ENCODE results near the gene SORCS3. TPM values are rescaled to one million over a fixed set of nuclear protein-coding genes. Genes with fewer than 3 reads are reported as not detected.

SORCS3 gene
- total and polyA plus RNA-seq, 10 of the 15 experiments (the other 5 are each of a cell fraction or from before 2014, with no cell fraction given): 0.01 to 0.04 (median 0.02) TPM; not detected in 7

GRCh38 chr10:104822088-104822487, 181.0 kb downstream of the SORCS3 start:
- Histone ChIP-seq H3K9ac (ENCODE audit: control insufficient read depth, insufficient read depth, low read length) (no peak overlapping the region), H3K4me2 (ENCODE audit: control insufficient read depth, insufficient read depth) (no peak overlapping the region), H3K27me3 (replicated peaks in 1 of 2; ENCODE audit: control insufficient read depth in 2 of 2, insufficient read depth in 2 of 2, low read length in 1 of 2) (no peaks in the 10 kb centered on the region), H2AFZ (ENCODE audit: control insufficient read depth, low read depth, low read length) (no peak overlapping the region), H3K79me2 (ENCODE audit: control insufficient read depth, insufficient read depth, low read length) (no peaks in the 10 kb centered on the region), H3K27ac (ENCODE audit: control insufficient read depth, insufficient read depth) (no peak overlapping the region), H3K36me3 (ENCODE audit: control insufficient read depth in 2 of 2, insufficient read depth in 2 of 2, low read length in 1 of 2) (no peaks in the 10 kb centered on the region), H3K4me3 (no peak overlapping the region), H3K4me1 (ENCODE audit: control insufficient read depth, insufficient read depth, low read length) (no peaks in the 10 kb centered on the region), H3K9me3 (replicated peaks; ENCODE audit: control insufficient read depth, insufficient read depth, low read length) (no peaks in the 10 kb centered on the region), H4K20me1 (ENCODE audit: control insufficient read depth, insufficient read depth) (no peaks in the 10 kb centered on the region)
- CTCF ChIA-PET: no interaction called here
- RAD21 ChIA-PET (ENCODE audit: unreplicated experiment): no interaction called here
- TF ChIP-seq EP300 (IDR thresholded peaks at IDR 0.05; ENCODE audit: borderline replicate concordance in 1 of 2, control insufficient read depth in 1 of 2, low read depth in 2 of 2, low read length in 2 of 2) (no peak), RELA (IDR thresholded peaks at IDR 0.05; ENCODE audit: borderline replicate concordance, partially characterized antibody) (no peak)
- SMC1A ChIA-PET (ENCODE audit: uncharacterized antibody, unreplicated experiment): no interaction called here
- DNase-seq (ENCODE audit: low read depth, low spot score) (no peak), FAIRE-seq (no peak), ATAC-seq (no peak)
- POLR2A ChIA-PET: no interaction called here
- intact Hi-C loops (cut with micrococcal nuclease; ENCODE audit: unreplicated experiment): no loop called here
- WGBS (ENCODE audit: insufficient coverage, insufficient replicate concordance, low lambda C conversion rate, missing lambda C conversion rate): 7% methylated on average over 3 of the region's 3 CpGs
- in situ Hi-C loops (cut with MboI): no loop called here
- no TSS peak for BruUV-seq (replicated peaks)

GRCh38 chr10:104824380-104825006, 183.4 kb downstream of the SORCS3 start:
- no peak for FAIRE-seq
- RAD21 ChIA-PET (ENCODE audit: unreplicated experiment): no interaction called here
- no peaks in the 10 kb centered on the region; the same call in 2 of the 3 replicates for H3K9me3 ChIP-seq (replicated peaks; ENCODE audit: control insufficient read depth, insufficient read depth, low read length)
- no peak overlapping the region for H3K27ac ChIP-seq (ENCODE audit: control insufficient read depth, insufficient read depth)
- no peak overlapping the region for H3K9ac ChIP-seq (ENCODE audit: control insufficient read depth, insufficient read depth, low read length)
- 32% methylated on average over 6 of the region's 6 CpGs for WGBS (ENCODE audit: insufficient coverage, insufficient replicate concordance, low lambda C conversion rate, missing lambda C conversion rate)
- no TSS peak for BruUV-seq (replicated peaks)
- CTCF ChIA-PET: no interaction called here
- H3K4me1 ChIP-seq (ENCODE audit: control insufficient read depth, insufficient read depth, low read length): no peaks in the 10 kb centered on the region
- SMC1A ChIA-PET (ENCODE audit: uncharacterized antibody, unreplicated experiment): no interaction called here
- POLR2A ChIA-PET: no interaction called here
- H3K4me3 ChIP-seq: no peak overlapping the region
- no peaks in the 10 kb centered on the region for H3K79me2 ChIP-seq (ENCODE audit: control insufficient read depth, insufficient read depth, low read length)
- H3K27me3 ChIP-seq (replicated peaks in 1 of 2; ENCODE audit: control insufficient read depth in 2 of 2, insufficient read depth in 2 of 2, low read length in 1 of 2): no peaks in the 10 kb centered on the region
- in situ Hi-C loops (cut with MboI): no loop called here
- no peak overlapping the region for H2AFZ ChIP-seq (ENCODE audit: control insufficient read depth, low read depth, low read length)
- H3K4me2 ChIP-seq (ENCODE audit: control insufficient read depth, insufficient read depth): no peak overlapping the region
- DNase-seq (ENCODE audit: low read depth, low spot score): no peak
- intact Hi-C loops (cut with micrococcal nuclease; ENCODE audit: unreplicated experiment): no loop called here
- ATAC-seq: peak; percentile 69
- H3K36me3 ChIP-seq (ENCODE audit: control insufficient read depth in 2 of 2, insufficient read depth in 2 of 2, low read length in 1 of 2): no peaks in the 10 kb centered on the region
- H4K20me1 ChIP-seq (ENCODE audit: control insufficient read depth, insufficient read depth): no peaks in the 10 kb centered on the region
- no peak for TF ChIP-seq NR2C1 (IDR thresholded peaks at IDR 0.05)
- TF ChIP-seq SREBF1 (IDR thresholded peaks at IDR 0.05; ENCODE audit: low read length): peak; percentile 96
- no peak for TF ChIP-seq SRF (IDR thresholded peaks at IDR 0.05; ENCODE audit: low read depth in 2 of 2, low read length in 2 of 2)
- TF ChIP-seq, protein P1, sequence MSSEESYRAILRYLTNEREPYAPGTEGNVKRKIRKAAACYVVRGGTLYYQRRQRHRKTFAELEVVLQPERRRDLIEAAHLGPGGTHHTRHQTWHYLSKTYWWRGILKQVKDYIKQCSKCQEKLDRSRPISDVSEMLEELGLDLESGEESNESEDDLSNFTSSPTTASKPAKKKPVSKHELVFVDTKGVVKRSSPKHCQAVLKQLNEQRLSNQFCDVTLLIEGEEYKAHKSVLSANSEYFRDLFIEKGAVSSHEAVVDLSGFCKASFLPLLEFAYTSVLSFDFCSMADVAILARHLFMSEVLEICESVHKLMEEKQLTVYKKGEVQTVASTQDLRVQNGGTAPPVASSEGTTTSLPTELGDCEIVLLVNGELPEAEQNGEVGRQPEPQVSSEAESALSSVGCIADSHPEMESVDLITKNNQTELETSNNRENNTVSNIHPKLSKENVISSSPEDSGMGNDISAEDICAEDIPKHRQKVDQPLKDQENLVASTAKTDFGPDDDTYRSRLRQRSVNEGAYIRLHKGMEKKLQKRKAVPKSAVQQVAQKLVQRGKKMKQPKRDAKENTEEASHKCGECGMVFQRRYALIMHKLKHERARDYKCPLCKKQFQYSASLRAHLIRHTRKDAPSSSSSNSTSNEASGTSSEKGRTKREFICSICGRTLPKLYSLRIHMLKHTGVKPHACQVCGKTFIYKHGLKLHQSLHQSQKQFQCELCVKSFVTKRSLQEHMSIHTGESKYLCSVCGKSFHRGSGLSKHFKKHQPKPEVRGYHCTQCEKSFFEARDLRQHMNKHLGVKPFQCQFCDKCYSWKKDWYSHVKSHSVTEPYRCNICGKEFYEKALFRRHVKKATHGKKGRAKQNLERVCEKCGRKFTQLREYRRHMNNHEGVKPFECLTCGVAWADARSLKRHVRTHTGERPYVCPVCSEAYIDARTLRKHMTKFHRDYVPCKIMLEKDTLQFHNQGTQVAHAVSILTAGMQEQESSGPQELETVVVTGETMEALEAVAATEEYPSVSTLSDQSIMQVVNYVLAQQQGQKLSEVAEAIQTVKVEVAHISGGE (CRISPR knock-in tag; IDR thresholded peaks at IDR 0.05): no peak
- TF ChIP-seq, protein P2, sequence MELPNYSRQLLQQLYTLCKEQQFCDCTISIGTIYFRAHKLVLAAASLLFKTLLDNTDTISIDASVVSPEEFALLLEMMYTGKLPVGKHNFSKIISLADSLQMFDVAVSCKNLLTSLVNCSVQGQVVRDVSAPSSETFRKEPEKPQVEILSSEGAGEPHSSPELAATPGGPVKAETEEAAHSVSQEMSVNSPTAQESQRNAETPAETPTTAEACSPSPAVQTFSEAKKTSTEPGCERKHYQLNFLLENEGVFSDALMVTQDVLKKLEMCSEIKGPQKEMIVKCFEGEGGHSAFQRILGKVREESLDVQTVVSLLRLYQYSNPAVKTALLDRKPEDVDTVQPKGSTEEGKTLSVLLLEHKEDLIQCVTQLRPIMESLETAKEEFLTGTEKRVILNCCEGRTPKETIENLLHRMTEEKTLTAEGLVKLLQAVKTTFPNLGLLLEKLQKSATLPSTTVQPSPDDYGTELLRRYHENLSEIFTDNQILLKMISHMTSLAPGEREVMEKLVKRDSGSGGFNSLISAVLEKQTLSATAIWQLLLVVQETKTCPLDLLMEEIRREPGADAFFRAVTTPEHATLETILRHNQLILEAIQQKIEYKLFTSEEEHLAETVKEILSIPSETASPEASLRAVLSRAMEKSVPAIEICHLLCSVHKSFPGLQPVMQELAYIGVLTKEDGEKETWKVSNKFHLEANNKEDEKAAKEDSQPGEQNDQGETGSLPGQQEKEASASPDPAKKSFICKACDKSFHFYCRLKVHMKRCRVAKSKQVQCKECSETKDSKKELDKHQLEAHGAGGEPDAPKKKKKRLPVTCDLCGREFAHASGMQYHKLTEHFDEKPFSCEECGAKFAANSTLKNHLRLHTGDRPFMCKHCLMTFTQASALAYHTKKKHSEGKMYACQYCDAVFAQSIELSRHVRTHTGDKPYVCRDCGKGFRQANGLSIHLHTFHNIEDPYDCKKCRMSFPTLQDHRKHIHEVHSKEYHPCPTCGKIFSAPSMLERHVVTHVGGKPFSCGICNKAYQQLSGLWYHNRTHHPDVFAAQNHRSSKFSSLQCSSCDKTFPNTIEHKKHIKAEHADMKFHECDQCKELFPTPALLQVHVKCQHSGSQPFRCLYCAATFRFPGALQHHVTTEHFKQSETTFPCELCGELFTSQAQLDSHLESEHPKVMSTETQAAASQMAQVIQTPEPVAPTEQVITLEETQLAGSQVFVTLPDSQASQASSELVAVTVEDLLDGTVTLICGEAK (IDR thresholded peaks at IDR 0.05; ENCODE audit: borderline replicate concordance): peak; percentile 82
- TF ChIP-seq RCOR1 (conservative IDR thresholded peaks at IDR 0.05; ENCODE audit: low read depth, low read length): peak; percentile 98

Measured in GM12878 (cell line).